Erythroblast (primary cell): ENCODE measurements around the gene PMS1.

ENCODE experiments used
- DNase-seq, 2 experiments: peaks; one replicate each; lab custom pipeline; 2025; lab: John Stamatoyannopoulos, UW
- GATA1 ChIP-seq: IDR thresholded peaks from 2 replicates; pipeline ENCODE4 v1.6.1; 2011; ENCODE audit warnings: low read depth, mild to moderate bottlenecking, control low read depth, low read length, moderate library complexity
- POLR2A ChIP-seq: IDR thresholded peaks from 2 replicates; pipeline ENCODE4 v1.6.1; 2011; ENCODE audit warnings: mild to moderate bottlenecking, low read length

Gene PMS1

DNA sequence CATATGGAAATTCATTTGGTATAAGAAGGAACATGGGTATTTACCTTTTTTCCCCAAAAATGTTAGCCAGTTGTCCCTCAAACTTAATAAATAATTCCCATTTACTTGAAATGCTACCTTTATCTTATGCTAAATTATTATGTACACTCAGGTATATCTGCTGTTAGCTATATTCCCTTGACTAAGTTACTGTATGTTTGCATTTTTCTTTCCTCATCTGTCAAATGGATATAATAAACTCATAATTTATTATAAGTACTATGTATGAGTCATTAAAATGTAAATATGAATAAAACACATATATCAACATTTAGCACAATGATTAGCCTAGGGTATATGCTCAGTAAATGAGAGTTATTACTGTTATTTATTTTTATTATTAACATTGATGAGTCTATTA is 117.4 kb downstream of the PMS1 start:
- TF ChIP-seq POLR2A (no peak), GATA1 (no peak)
- DNase-seq: no peak

DNA sequence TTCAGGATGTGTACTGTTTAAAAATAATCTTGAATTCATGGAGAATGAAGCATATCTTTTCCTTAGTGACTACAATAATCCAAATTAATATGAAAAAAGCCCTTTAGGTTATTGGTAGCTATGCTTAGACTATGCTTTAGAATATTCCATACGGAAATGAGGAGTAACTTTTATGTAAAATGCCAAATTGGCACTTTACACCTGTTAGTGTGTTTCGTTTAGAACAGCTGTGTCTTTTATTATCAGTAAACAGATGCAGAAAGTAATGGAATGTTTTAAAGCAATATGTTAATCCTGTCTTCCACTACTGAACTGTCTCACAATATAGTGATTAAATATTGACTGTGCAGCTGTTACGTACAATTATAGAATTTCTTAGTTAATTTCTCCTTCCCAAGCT is 129.6 kb downstream of the PMS1 start:
- DNase-seq: no peak
- TF ChIP-seq POLR2A (no peak), GATA1 (no peak)

DNA sequence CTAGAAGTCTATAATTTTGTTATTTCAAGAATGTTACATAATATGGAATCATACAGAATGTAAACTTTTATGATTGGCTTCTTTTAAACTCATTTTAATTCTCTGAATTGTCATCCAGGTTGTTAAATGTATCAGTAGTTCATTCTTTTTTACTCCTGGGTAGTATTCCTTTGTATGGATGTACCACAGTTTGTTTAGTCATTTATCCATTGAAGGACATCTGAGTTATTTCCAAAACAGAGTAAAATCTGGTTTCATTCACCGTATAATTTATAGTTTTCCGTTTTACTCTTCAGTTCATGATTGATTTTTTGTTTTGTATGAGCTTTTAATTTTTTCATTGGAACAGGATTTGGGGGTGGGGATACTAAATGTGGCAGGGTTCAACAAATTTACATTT is 132.4 kb downstream of the PMS1 start:
- DNase-seq: no peak
- TF ChIP-seq POLR2A (no peak), GATA1 (no peak)
